T-helper 2 cell treated with Interferon-gamma antibody and Interleukin-4, amounts not matched to agents 5 μg/mL and 100 μg/mL, for 36 hours (primary cell): ENCODE measurements around the gene SLC9C2.

Experiments
- DNase-seq: peaks from one replicate; pipeline ENCODE4 v3.0.0; 2021; ENCODE audit warnings: low spot score
- H3K27ac Mint-ChIP-seq: one replicate; pipeline ENCODE4 v1.8.0; 2021; ENCODE audit warnings: mild to moderate bottlenecking, mixed read lengths
- H3K27me3 Mint-ChIP-seq: one replicate; pipeline ENCODE4 v1.8.0; 2021; ENCODE audit warnings: low read depth, mixed read lengths
- H3K36me3 Mint-ChIP-seq: one replicate; pipeline ENCODE4 v1.8.0; 2021; ENCODE audit warnings: low read depth, mixed read lengths
- H3K4me1 Mint-ChIP-seq: one replicate; pipeline ENCODE4 v1.8.0; 2021; ENCODE audit warnings: low read depth, mixed read lengths
- H3K4me3 Mint-ChIP-seq: one replicate; pipeline ENCODE4 v1.8.0; 2022; ENCODE audit warnings: mild to moderate bottlenecking, moderate library complexity, mixed read lengths
- H3K9me3 Mint-ChIP-seq: one replicate; pipeline ENCODE4 v1.8.0; 2021; ENCODE audit warnings: mixed read lengths

SLC9C2 gene

GRCh38 chr1:173562813-173563212 is 40.1 kb downstream of the SLC9C2 start:
- H3K36me3 Mint-ChIP-seq: no peaks in the 10 kb centered on the region
- no peaks in the 10 kb centered on the region for H3K4me1 Mint-ChIP-seq
- DNase-seq: no peak
- H3K4me3 Mint-ChIP-seq: no peak overlapping the region
- no peak overlapping the region for H3K27ac Mint-ChIP-seq
- peaks cover 13% of the 10 kb centered on the region for H3K27me3 Mint-ChIP-seq
- peaks cover 25% of the 10 kb centered on the region for H3K9me3 Mint-ChIP-seq

- Mint-ChIP-seq H3K9me3 (peaks cover 10% of the 10 kb centered on the region), H3K36me3 (no peaks in the 10 kb centered on the region), H3K4me3 (no peak overlapping the region), H3K4me1 (no peaks in the 10 kb centered on the region), H3K27ac (no peak overlapping the region), H3K27me3 (peaks cover 3% of the 10 kb centered on the region)
- DNase-seq: no peak
These were observed 41.6 kb downstream of the SLC9C2 start for GRCh38 chr1:173561263-173561662.

GRCh38 chr1:173560285-173560880 is 42.5 kb downstream of the SLC9C2 start:
- no peak for DNase-seq
- Mint-ChIP-seq H3K4me3 (no peak overlapping the region), H3K4me1 (no peaks in the 10 kb centered on the region), H3K27me3 (no peaks in the 10 kb centered on the region), H3K27ac (no peak overlapping the region), H3K9me3 (peaks cover 8% of the 10 kb centered on the region), H3K36me3 (no peaks in the 10 kb centered on the region)

- no peaks in the 10 kb centered on the region for H3K36me3 Mint-ChIP-seq
- peaks cover 13% of the 10 kb centered on the region for H3K4me1 Mint-ChIP-seq
- H3K4me3 Mint-ChIP-seq: no peak overlapping the region
- no peaks in the 10 kb centered on the region for H3K27me3 Mint-ChIP-seq
- H3K9me3 Mint-ChIP-seq: no peaks in the 10 kb centered on the region
- no peak overlapping the region for H3K27ac Mint-ChIP-seq
- DNase-seq: no peak
These were observed 47.1 kb downstream of the SLC9C2 start for GRCh38 chr1:173555651-173556305.

GRCh38 chr1:173554541-173555250 is 48.2 kb downstream of the SLC9C2 start:
- H3K27ac Mint-ChIP-seq: no peak overlapping the region

GRCh38 chr1:173554089-173554488 is 48.8 kb downstream of the SLC9C2 start:
- peaks cover 19% of the 10 kb centered on the region for H3K4me1 Mint-ChIP-seq
- no peak for DNase-seq

More at GRCh38 chr1:173554541-173555250, 48.2 kb downstream of the SLC9C2 start:
- Mint-ChIP-seq H3K4me1 (peaks cover 18% of the 10 kb centered on the region), H3K4me3 (no peak overlapping the region), H3K27me3 (no peaks in the 10 kb centered on the region), H3K36me3 (no peaks in the 10 kb centered on the region), H3K9me3 (no peaks in the 10 kb centered on the region)
- no peak for DNase-seq

GRCh38 chr1:173553312-173553711 is 49.6 kb downstream of the SLC9C2 start:
- H3K27me3 Mint-ChIP-seq: peaks cover 2% of the 10 kb centered on the region
- H3K4me1 Mint-ChIP-seq: peaks cover 20% of the 10 kb centered on the region
- H3K36me3 Mint-ChIP-seq: no peaks in the 10 kb centered on the region
- no peak overlapping the region for H3K4me3 Mint-ChIP-seq
- no peak overlapping the region for H3K27ac Mint-ChIP-seq
- H3K9me3 Mint-ChIP-seq: no peaks in the 10 kb centered on the region
- no peak for DNase-seq

More at GRCh38 chr1:173554089-173554488, 48.8 kb downstream of the SLC9C2 start:
- H3K27ac Mint-ChIP-seq: no peak overlapping the region
- no peaks in the 10 kb centered on the region for H3K36me3 Mint-ChIP-seq
- no peaks in the 10 kb centered on the region for H3K27me3 Mint-ChIP-seq
- H3K9me3 Mint-ChIP-seq: no peaks in the 10 kb centered on the region
- H3K4me3 Mint-ChIP-seq: no peak overlapping the region

GRCh38 chr1:173551699-173552098 is 51.2 kb downstream of the SLC9C2 start:
- peaks cover 2% of the 10 kb centered on the region for H3K27me3 Mint-ChIP-seq
- no peaks in the 10 kb centered on the region for H3K36me3 Mint-ChIP-seq
- peak overlapping the region; percentile 32 for H3K4me3 Mint-ChIP-seq
- H3K4me1 Mint-ChIP-seq: peaks cover 20% of the 10 kb centered on the region
- no peaks in the 10 kb centered on the region for H3K9me3 Mint-ChIP-seq
- no peak for DNase-seq
- peak overlapping the region; percentile 49 for H3K27ac Mint-ChIP-seq

- H3K9me3 Mint-ChIP-seq: peaks cover 4% of the 10 kb centered on the region
- H3K4me1 Mint-ChIP-seq: peaks cover 20% of the 10 kb centered on the region
- DNase-seq: no peak
- no peaks in the 10 kb centered on the region for H3K36me3 Mint-ChIP-seq
- no peak overlapping the region for H3K27ac Mint-ChIP-seq
- H3K27me3 Mint-ChIP-seq: peaks cover 2% of the 10 kb centered on the region
- no peak overlapping the region for H3K4me3 Mint-ChIP-seq
These were observed 53.1 kb downstream of the SLC9C2 start for GRCh38 chr1:173549813-173550212.

GRCh38 chr1:173545688-173546087 is 57.2 kb downstream of the SLC9C2 start:
- DNase-seq: no peak
- Mint-ChIP-seq H3K4me1 (peaks cover 7% of the 10 kb centered on the region), H3K27ac (no peak overlapping the region), H3K9me3 (peaks cover 10% of the 10 kb centered on the region), H3K4me3 (no peak overlapping the region), H3K27me3 (peaks cover 13% of the 10 kb centered on the region), H3K36me3 (no peaks in the 10 kb centered on the region)

GRCh38 chr1:173536223-173536622 is 66.6 kb downstream of the SLC9C2 start:
- Mint-ChIP-seq H3K36me3 (no peaks in the 10 kb centered on the region), H3K9me3 (no peaks in the 10 kb centered on the region), H3K27ac (no peak overlapping the region), H3K4me1 (peaks cover 6% of the 10 kb centered on the region), H3K4me3 (no peak overlapping the region), H3K27me3 (peaks cover 8% of the 10 kb centered on the region)
- DNase-seq: no peak

GRCh38 chr1:173532237-173532636 is 70.6 kb downstream of the SLC9C2 start:
- no peak for DNase-seq
- Mint-ChIP-seq H3K9me3 (no peaks in the 10 kb centered on the region), H3K27me3 (peaks cover 5% of the 10 kb centered on the region), H3K4me3 (no peak overlapping the region), H3K27ac (no peak overlapping the region), H3K4me1 (peaks cover 6% of the 10 kb centered on the region), H3K36me3 (no peaks in the 10 kb centered on the region)

GRCh38 chr1:173530795-173531693 is 71.8 kb downstream of the SLC9C2 start:
- no peaks in the 10 kb centered on the region for H3K36me3 Mint-ChIP-seq
- peaks cover 6% of the 10 kb centered on the region for H3K4me1 Mint-ChIP-seq
- H3K27ac Mint-ChIP-seq: no peak overlapping the region
- DNase-seq: no peak
- peaks cover 4% of the 10 kb centered on the region for H3K27me3 Mint-ChIP-seq
- no peak overlapping the region for H3K4me3 Mint-ChIP-seq
- no peaks in the 10 kb centered on the region for H3K9me3 Mint-ChIP-seq
